CD4-positive, alpha-beta T cell (primary cell): Measurements from ENCODE around the gene DDIT3. TPM values are rescaled to one million over a fixed set of nuclear protein-coding genes. Genes with fewer than 3 reads are reported as not detected.
A peak's percentile ranks its signal among the peaks of the same experiment; 100 is the strongest.

Experiments used
- ATAC-seq: fragments of 200-7000 bp; cut with Tn5 transposase; one replicate; pipeline ENCODE4 v1.10.0; 2022; ENCODE audit warnings: mild to moderate bottlenecking; ENCODE audit not compliant: poor library complexity
- CTCF ChIA-PET: fragments of 350-600 bp; sonication (Branson Sonifier 250); formaldehyde crosslinking; loops from one replicate; lab custom pipeline; 2021; ENCODE audit warnings: antibody characterized with exemption, inconsistent platforms; lab: Charles Lee
- POLR2A ChIA-PET: fragments of 350-600 bp; sonication (Branson Sonifier 250); formaldehyde crosslinking; loops from one replicate; lab custom pipeline; 2021; ENCODE audit warnings: antibody characterized with exemption, inconsistent platforms; lab: Charles Lee
- DNase-seq, 14 experiments: peaks; one replicate each; pipeline ENCODE4 v3.0.0-alpha.2; 2013 to 2020; ENCODE audit warnings: mixed read lengths in 2 of 14
- H3K27ac ChIP-seq, 2 donors: one replicate each; pipeline versions ENCODE4 v1.5.1 to v1.7.0; 2013; ENCODE audit warnings: low read length in 2 of 2, low read depth in 1 of 2, mild to moderate bottlenecking in 1 of 2
- H3K27me3 ChIP-seq, 2 experiments: 1 replicate in 1 of 2; 2 replicates in 1 of 2; pipeline versions ENCODE4 v1.6.1 to v1.7.0; 2013; ENCODE audit warnings: low read length in 2 of 2, control low read depth in 1 of 2, mild to moderate bottlenecking in 1 of 2, moderate library complexity in 1 of 2; ENCODE audit not compliant: insufficient read depth in 2 of 2, control insufficient read depth in 1 of 2
- H3K36me3 ChIP-seq: one replicate; pipeline ENCODE4 v1.6.1; 2013; ENCODE audit warnings: low read length, control low read depth; ENCODE audit not compliant: insufficient read depth
- H3K4me1 ChIP-seq: one replicate; pipeline ENCODE4 v1.6.1; 2013; ENCODE audit warnings: low read length, control low read depth; ENCODE audit not compliant: insufficient read depth
- H3K4me3 ChIP-seq: one replicate; pipeline ENCODE4 v1.5.1; 2013; ENCODE audit warnings: mild to moderate bottlenecking, low read length, moderate library complexity
- H3K9me3 ChIP-seq, 2 experiments: 1 replicate in 1 of 2; 2 replicates in 1 of 2; pipeline versions ENCODE4 v1.6.1 to v1.7.0; 2013; ENCODE audit warnings: low read length in 2 of 2, mild to moderate bottlenecking in 2 of 2, control low read depth in 1 of 2, moderate library complexity in 1 of 2; ENCODE audit not compliant: control insufficient read depth in 1 of 2, insufficient read depth in 1 of 2
- H3K27ac Mint-ChIP-seq: one replicate; pipeline ENCODE4 v1.8.0; 2020; ENCODE audit warnings: mixed read lengths
- H3K27me3 Mint-ChIP-seq: one replicate; pipeline ENCODE4 v1.8.0; 2021; ENCODE audit warnings: mixed read lengths
- H3K36me3 Mint-ChIP-seq: one replicate; pipeline ENCODE4 v1.8.0; 2021; ENCODE audit warnings: low read depth, mixed read lengths
- H3K4me1 Mint-ChIP-seq: one replicate; pipeline ENCODE4 v1.8.0; 2021; ENCODE audit warnings: low read depth, mixed read lengths
- H3K4me3 Mint-ChIP-seq: one replicate; pipeline ENCODE4 v1.8.0; 2020; ENCODE audit warnings: mild to moderate bottlenecking, mixed read lengths
- H3K9me3 Mint-ChIP-seq: one replicate; pipeline ENCODE4 v1.8.0; 2020; ENCODE audit warnings: mixed read lengths
- CTCF ChIP-seq: fragments of 200-600 bp; IDR thresholded peaks from one replicate; pipeline ENCODE4 v1.8.0; 2022; ENCODE audit warnings: antibody characterized with exemption, mild to moderate bottlenecking
- intact Hi-C, 2 experiments: fragments of 100-400 bp; cut with DNase I in 1 of 2; cut with micrococcal nuclease in 1 of 2; formaldehyde crosslinking; loops; one replicate each; pipeline versions ENCODE4 v1.15.1 to v1.9.0; 2023 to 2025; cut with DNase I, micrococcal nuclease
- total RNA-seq, 174 experiments: library from RNA in 2 of 174; stranded (reverse) in 2 of 174; gene quantifications; one replicate each; pipeline ENCODE4 v1.2.3 and lab custom pipeline; 2021 to 2026

Gene DDIT3
- total RNA-seq, 2 experiments from 2014 or later, result 145 TPM

- Histone ChIP-seq H3K27ac (peak overlapping the region; percentile 99), H3K27me3 (no peaks in the 10 kb centered on the region), H3K4me3 (peak overlapping the region; percentile 90), H3K36me3 (peaks cover 43% of the 10 kb centered on the region), H3K9me3 (no peaks in the 10 kb centered on the region), H3K4me1 (peaks cover 84% of the 10 kb centered on the region)
- Mint-ChIP-seq H3K9me3 (no peaks in the 10 kb centered on the region), H3K27ac (peak overlapping the region; percentile 99), H3K36me3 (peaks cover 65% of the 10 kb centered on the region), H3K27me3 (no peaks in the 10 kb centered on the region), H3K4me3 (peak overlapping the region; percentile 93), H3K4me1 (peaks cover 89% of the 10 kb centered on the region)
- DNase-seq (peak; percentile 52 to 84 (median 64)), ATAC-seq (peak; percentile 31)
- ChIA-PET POLR2A (interaction anchor here (0.5 to 5.5 kb wide), 11 partner anchors 9 to 751 kb away, joined by 3 to 93 read pairs (median 3); partner anchors contain the start of genes DCTN2, DDIT3, GLI1 and MARS1), CTCF (interaction anchor here (1.2 to 5.6 kb wide), 8 partner anchors 10 to 107 kb away, joined by 3 to 35 read pairs (median 4); partner anchors contain the start of genes DCTN2, GLI1 and MARS1)
- peak; percentile 63 for TF ChIP-seq CTCF
- intact Hi-C loops, result loop anchor here (2.0 to 5.0 kb wide), 5 partner anchors 14 to 276 kb away; partner anchors contain the start of genes CDK4 (in 1 of the 2), DCTN2 (in 1 of the 2) and DDIT3 (in 1 of the 2)
Measured at GRCh38 chr12:57476162-57476992, 43.9 kb downstream of the DDIT3 start.

DNA sequence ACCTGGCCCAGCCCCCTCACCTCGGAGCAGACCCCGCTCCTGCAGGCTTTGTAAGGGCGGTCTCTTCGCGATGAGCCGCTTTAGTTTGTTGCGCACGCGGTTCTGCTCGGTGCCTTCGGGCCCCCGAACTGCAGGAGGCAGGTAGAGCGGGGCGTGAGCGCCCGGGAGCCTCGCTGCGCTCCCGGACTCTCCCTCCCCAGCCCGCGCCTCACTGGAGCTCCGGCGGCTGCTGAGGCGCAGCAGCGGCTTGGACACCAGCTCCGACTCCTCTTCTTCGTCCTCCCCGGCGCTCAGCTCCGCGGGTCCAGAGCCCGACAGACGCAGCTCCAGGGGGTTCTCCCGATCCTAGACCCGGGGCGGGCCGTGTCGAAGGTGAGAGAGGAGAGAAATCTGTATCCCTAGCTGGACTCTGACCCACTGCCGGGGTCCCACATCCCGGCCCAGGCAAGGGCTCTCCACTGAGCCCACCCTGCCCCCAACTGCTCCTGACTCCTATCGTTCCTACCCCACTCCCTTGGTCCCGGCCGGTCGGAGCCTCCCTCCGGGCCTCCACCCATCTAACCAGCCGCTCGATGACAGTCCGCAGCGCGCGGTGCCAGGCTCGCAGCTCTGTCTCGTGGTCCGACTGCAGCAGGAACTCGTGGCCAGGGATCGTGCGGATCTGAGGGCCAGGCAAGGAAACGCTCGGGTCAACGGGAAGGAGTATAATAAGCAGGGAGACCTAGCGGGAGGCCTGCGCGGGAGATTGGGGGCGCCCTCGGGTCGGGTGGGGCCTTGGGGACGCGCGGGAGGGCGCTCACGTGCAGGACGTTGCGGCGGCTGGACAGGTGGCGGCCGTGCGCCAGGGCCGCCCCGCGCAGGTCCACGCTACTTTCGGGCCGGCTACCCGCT, 44.8 kb downstream of the DDIT3 start:
- POLR2A ChIA-PET, result interaction anchor here (1.0 to 5.5 kb wide), 4 partner anchors 12 to 17 kb away, joined by 3 to 93 read pairs (median 10); partner anchors contain the start of genes GLI1 and MARS1

More for the DNA sequence above, 44.8 kb downstream of the DDIT3 start:
- H3K36me3 ChIP-seq, result peaks cover 51% of the 10 kb centered on the region
- CTCF ChIA-PET, result interaction anchor here (1.3 to 5.6 kb wide), 7 partner anchors 11 to 108 kb away, joined by 4 to 35 read pairs (median 5); partner anchors contain the start of genes GLI1 and MARS1
- peak overlapping the region; percentile 47 for H3K4me3 Mint-ChIP-seq
- H3K9me3 ChIP-seq, result no peaks in the 10 kb centered on the region
- H3K27ac ChIP-seq, result peak overlapping the region; percentile 99
- H3K27me3 ChIP-seq, result no peaks in the 10 kb centered on the region
- ATAC-seq (no peak), DNase-seq (peak in 1 of 14 experiments; percentile 38)
- H3K9me3 Mint-ChIP-seq, result no peaks in the 10 kb centered on the region
- H3K27me3 Mint-ChIP-seq, result no peaks in the 10 kb centered on the region
- peaks cover 73% of the 10 kb centered on the region for H3K36me3 Mint-ChIP-seq
- peak overlapping the region; percentile 99 for H3K27ac Mint-ChIP-seq
- intact Hi-C loops, result loop anchor here (2.0 to 5.0 kb wide), 5 partner anchors 13 to 277 kb away; partner anchors contain the start of genes CDK4 (in 1 of the 2), DCTN2 (in 1 of the 2) and DDIT3 (in 1 of the 2)
- TF ChIP-seq CTCF, result no peak
- H3K4me1 Mint-ChIP-seq, result peaks cover 87% of the 10 kb centered on the region
- peaks cover 84% of the 10 kb centered on the region for H3K4me1 ChIP-seq
- peak overlapping the region; percentile 90 for H3K4me3 ChIP-seq
